H1 (cell line): ENCODE measurements around the gene MRTFA. TPM values are rescaled to one million over a fixed set of nuclear protein-coding genes. Genes with fewer than 3 reads are reported as not detected.

Experiments
- CTCF ChIA-PET: fragments of 300-600 bp; sonication (Branson Sonifier 250); formaldehyde crosslinking; loops from one replicate; lab custom pipeline; 2021; ENCODE audit not compliant: partially characterized antibody; lab: Charles Lee
- POLR2A ChIA-PET: fragments of 300-600 bp; sonication (Branson Sonifier 250); formaldehyde crosslinking; loops from one replicate; lab custom pipeline; 2021; ENCODE audit warnings: inconsistent platforms; ENCODE audit not compliant: partially characterized antibody; lab: Charles Lee
- DNase-seq, 2 experiments: peaks; one replicate each; pipeline versions ENCODE4 v3.0.0 to v3.0.0-alpha.2; 2010 to 2022; ENCODE audit warnings: low spot score in 2 of 2, low read depth in 1 of 2, mixed read lengths in 1 of 2
- FAIRE-seq: peaks from 2 replicates; lab custom pipeline; 2011; peaks lifted over from hg19 to GRCh38; lab: Jason Lieb, UNC
- H2AFZ ChIP-seq: 2 replicates; pipeline ENCODE4 v1.8.1; 2012; ENCODE audit warnings: low read length, inconsistent platforms
- H2AK5ac ChIP-seq: 2 replicates; pipeline ENCODE4 v1.6.1; 2013; ENCODE audit warnings: low read depth, low read length
- H2BK120ac ChIP-seq: replicated peaks from 2 replicates; pipeline ENCODE3; 2013; ENCODE audit warnings: low read depth, low read length, inconsistent platforms
- H2BK12ac ChIP-seq: 2 replicates; pipeline ENCODE4 v1.6.1; 2013; ENCODE audit warnings: low read depth, low read length
- H2BK15ac ChIP-seq: 2 replicates; pipeline ENCODE4 v1.6.1; 2013; ENCODE audit warnings: low read length
- H2BK20ac ChIP-seq: 2 replicates; pipeline ENCODE4 v1.6.1; 2013; ENCODE audit warnings: low read length
- H2BK5ac ChIP-seq: 2 replicates; pipeline ENCODE4 v1.6.1; 2013; ENCODE audit warnings: low read depth, low read length
- H3K14ac ChIP-seq: 2 replicates; pipeline ENCODE4 v1.6.1; 2013; ENCODE audit warnings: inconsistent platforms; ENCODE audit not compliant: insufficient read length
- H3K18ac ChIP-seq: 2 replicates; pipeline ENCODE4 v1.6.1; 2013; ENCODE audit warnings: low read length; ENCODE audit errors: extremely low read depth
- H3K23ac ChIP-seq: 2 replicates; pipeline ENCODE4 v1.6.1; 2013; ENCODE audit warnings: inconsistent platforms; ENCODE audit not compliant: insufficient read length
- H3K23me2 ChIP-seq: 2 replicates; pipeline ENCODE4 v1.6.1; 2013; ENCODE audit warnings: low read depth, low read length
- H3K27ac ChIP-seq: 2 replicates; pipeline ENCODE4 v1.6.1; 2011; ENCODE audit warnings: low read depth, low read length, inconsistent platforms
- H3K27me3 ChIP-seq, 4 experiments: replicated peaks in 1 of 4; 1 replicate in 1 of 4; 2 replicates in 3 of 4; pipeline versions ENCODE4 v1.6.1 to v1.8.1; 2011 to 2013; ENCODE audit warnings: low read length in 3 of 4, mild to moderate bottlenecking in 3 of 4, inconsistent platforms in 2 of 4, mixed read lengths in 2 of 4, moderate library complexity in 1 of 4; ENCODE audit not compliant: control insufficient read depth in 3 of 4, insufficient read depth in 3 of 4; ENCODE audit errors: extremely low read depth in 1 of 4
- H3K36me3 ChIP-seq, 4 experiments: 2 replicates each; pipeline versions ENCODE4 v1.6.1 to v1.8.1; 2011 to 2013; ENCODE audit warnings: mild to moderate bottlenecking in 4 of 4, low read length in 3 of 4, moderate library complexity in 2 of 4, control low read depth in 1 of 4, inconsistent platforms in 1 of 4; ENCODE audit not compliant: insufficient read depth in 4 of 4, control insufficient read depth in 2 of 4
- H3K4ac ChIP-seq: replicated peaks from 2 replicates; pipeline ENCODE3; 2013; ENCODE audit warnings: low read length, low read depth, mixed read lengths, inconsistent platforms; ENCODE audit not compliant: insufficient read length
- H3K4me1 ChIP-seq, 4 experiments: replicated peaks in 1 of 4; 1 replicate in 1 of 4; 2 replicates in 3 of 4; pipeline versions ENCODE4 v1.6.1 to v1.8.1; 2011 to 2013; ENCODE audit warnings: low read length in 3 of 4, inconsistent platforms in 2 of 4, mixed read lengths in 1 of 4; ENCODE audit not compliant: insufficient read depth in 4 of 4, control insufficient read depth in 3 of 4
- H3K4me2 ChIP-seq, 2 experiments: 2 replicates each; pipeline versions ENCODE4 v1.6.1 to v1.8.1; 2011 to 2013; ENCODE audit warnings: low read depth in 2 of 2, low read length in 2 of 2, control low read depth in 1 of 2, inconsistent platforms in 1 of 2, mild to moderate bottlenecking in 1 of 2; ENCODE audit not compliant: insufficient read depth in 1 of 2
- H3K4me3 ChIP-seq, 4 experiments: fragments of 200-600, 300-600 bp in 1 of 4; sonication (generic), shearing (Covaris generic), sonication (Bioruptor Twin) in 1 of 4; 2 replicates each; pipeline versions ENCODE4 v1.5.1 to v1.8.1; 2011 to 2016; ENCODE audit warnings: low read length in 4 of 4, low read depth in 3 of 4, control low read depth in 2 of 4, inconsistent platforms in 2 of 4, mild to moderate bottlenecking in 2 of 4, mixed read lengths in 1 of 4, moderate library complexity in 1 of 4; ENCODE audit not compliant: insufficient read depth in 2 of 4; ENCODE audit errors: extremely low read depth in 1 of 4
- H3K56ac ChIP-seq: replicated peaks from 2 replicates; pipeline ENCODE3; 2013; ENCODE audit warnings: low read depth, mild to moderate bottlenecking, mixed read lengths, low read length, inconsistent platforms; ENCODE audit not compliant: insufficient read length
- H3K79me1 ChIP-seq: 2 replicates; pipeline ENCODE4 v1.6.1; 2013; ENCODE audit warnings: low read depth, low read length, control low read depth
- H3K79me2 ChIP-seq, 2 experiments: 2 replicates each; pipeline versions ENCODE4 v1.6.1 to v1.8.1; 2012 to 2013; ENCODE audit warnings: low read length in 2 of 2, mild to moderate bottlenecking in 2 of 2, inconsistent platforms in 1 of 2; ENCODE audit not compliant: insufficient read depth in 2 of 2, control insufficient read depth in 1 of 2
- H3K9ac ChIP-seq, 4 experiments: replicated peaks in 1 of 4; 1 replicate in 1 of 4; 2 replicates in 3 of 4; pipeline versions ENCODE4 v1.6.1 to v1.8.1; 2011 to 2013; ENCODE audit warnings: low read depth in 3 of 4, low read length in 3 of 4, control low read depth in 2 of 4, mild to moderate bottlenecking in 2 of 4, moderate library complexity in 2 of 4, inconsistent platforms in 1 of 4; ENCODE audit errors: extremely low read depth in 1 of 4
- H3K9me3 ChIP-seq, 2 experiments: 2 replicates each; pipeline versions ENCODE4 v1.6.1 to v1.8.1; 2012 to 2013; ENCODE audit warnings: mild to moderate bottlenecking in 2 of 2, moderate library complexity in 2 of 2, control low read depth in 1 of 2, inconsistent platforms in 1 of 2, low read depth in 1 of 2, low read length in 1 of 2, mixed read lengths in 1 of 2; ENCODE audit not compliant: insufficient read depth in 2 of 2
- H4K20me1 ChIP-seq, 2 experiments: replicated peaks in 1 of 2; 2 replicates each; pipeline versions ENCODE3 to v1.8.1; 2011 to 2013; ENCODE audit warnings: inconsistent platforms in 2 of 2, low read length in 2 of 2, mild to moderate bottlenecking in 1 of 2; ENCODE audit not compliant: insufficient read depth in 2 of 2, control insufficient read depth in 1 of 2
- H4K5ac ChIP-seq: 2 replicates; pipeline ENCODE4 v1.6.1; 2013; ENCODE audit warnings: low read length, low read depth, mixed read lengths, inconsistent platforms; ENCODE audit not compliant: insufficient read length
- H4K8ac ChIP-seq: 2 replicates; pipeline ENCODE4 v1.8.0; 2013; ENCODE audit warnings: mild to moderate bottlenecking, moderate library complexity, low read length, inconsistent platforms; ENCODE audit not compliant: insufficient read depth; ENCODE audit errors: extremely low read depth
- H4K91ac ChIP-seq: replicated peaks from 2 replicates; pipeline ENCODE3; 2013; ENCODE audit warnings: low read length, mixed read lengths, inconsistent platforms; ENCODE audit not compliant: insufficient read length
- GABPA ChIP-seq: IDR thresholded peaks from 2 replicates; pipeline ENCODE4 v1.6.1; 2011; ENCODE audit warnings: mild to moderate bottlenecking, low read length, moderate library complexity, borderline replicate concordance; ENCODE audit not compliant: insufficient read depth
- GTF2F1 ChIP-seq: IDR thresholded peaks from 2 replicates; pipeline ENCODE4 v1.6.1; 2012; ENCODE audit warnings: low read depth, low read length, improper control_type of control experiment, borderline replicate concordance
- MAFK ChIP-seq: IDR thresholded peaks from 2 replicates; pipeline ENCODE4 v1.6.1; 2012; ENCODE audit warnings: low read depth, mild to moderate bottlenecking, improper control_type of control experiment, low read length
- YY1 ChIP-seq: IDR thresholded peaks from 2 replicates; pipeline ENCODE4 v1.6.1; 2011; ENCODE audit warnings: low read depth, mild to moderate bottlenecking, low read length
- WGBS, 2 experiments: shearing (Covaris generic) in 1 of 2; methylation state at CpG; one replicate each; pipeline versions ENCODE4 v1.1.6 to v1.1.7; 2013 to 2015; ENCODE audit warnings: low lambda C conversion rate in 2 of 2, mixed read lengths in 2 of 2, inconsistent platforms in 1 of 2, low coverage in 1 of 2, missing lambda C conversion rate in 1 of 2; ENCODE audit not compliant: insufficient replicate concordance in 2 of 2, insufficient coverage in 1 of 2, insufficient read length in 1 of 2; ENCODE audit errors: extremely low coverage in 1 of 2, missing lambda C conversion rate in 1 of 2; 5-methylcytosine and 5-hydroxymethylcytosine counted together
- polyA plus RNA-seq, 7 experiments: library from polyadenylated mRNA; depleted of rRNA in 3 of 7; stranded (reverse) in 5 of 7; unstranded in 2 of 7; fragments of >200 nt in 5 of 7; fragments of 200-250 nt in 2 of 7; gene quantifications; 1 replicate in 5 of 7; 2 replicates in 1 of 7; 4 replicates in 1 of 7; pipeline versions ENCODE4 v1.2.1 to v1.2.3, GENCODE V29; 2011 to 2013; ENCODE audit warnings: missing spikeins in 2 of 7, mixed read lengths in 2 of 7
- total RNA-seq: library from RNA; stranded (reverse); fragmentation: NEBNext Ultra II Directional; extraction: Animal tissue kit (Norgen Biotek cat#: 25700); gene quantifications from 2 replicates; pipeline ENCODE4 v1.2.1, GENCODE V29; 2021

Gene MRTFA
- total and polyA plus RNA-seq, 2 of the 8 experiments (the other 6 are each of a cell fraction or from before 2014, with no cell fraction given) = 5.4 to 37.9 TPM

DNA sequence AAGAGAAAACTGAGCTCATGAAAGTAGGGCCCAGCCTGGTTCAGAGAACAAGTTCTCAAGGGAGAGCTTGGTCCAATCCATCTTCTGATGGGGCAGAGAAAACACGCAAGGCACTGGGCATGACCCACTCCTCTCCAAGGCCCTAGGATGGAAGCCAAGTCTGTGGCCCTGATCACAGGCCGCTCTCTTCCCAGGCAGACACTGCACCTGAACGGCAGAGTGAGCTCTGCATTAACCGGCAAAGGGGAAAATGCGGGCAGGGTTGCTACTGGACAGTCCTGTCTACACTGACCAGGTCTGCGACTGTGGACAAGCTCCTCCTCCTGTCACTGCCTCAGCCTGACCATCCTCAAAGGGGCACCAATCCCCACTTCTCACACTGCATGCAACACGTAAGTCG, 216.8 kb downstream of the MRTFA start:
- Histone ChIP-seq H4K20me1 (peaks cover 0 to 3% of the 10 kb centered on the region in 2 experiments), H3K27ac (no peak overlapping the region)
- 96% methylated on average over 8 of the region's 8 CpGs; no CpG with 5 or more reads in 1 of the 2 experiments for WGBS, 2 experiments
- TF ChIP-seq YY1 = no peak
- no peak for TF ChIP-seq GABPA
- no peak for TF ChIP-seq MAFK
- no peak for TF ChIP-seq GTF2F1

More for the DNA sequence above, 216.8 kb downstream of the MRTFA start:
- Histone ChIP-seq H3K4me1 (no peaks in the 10 kb centered on the region; a peak in 1 of 7 replicates), H3K4ac (no peak overlapping the region), H2BK15ac (no peak overlapping the region), H2AFZ (no peak overlapping the region), H3K14ac (no peak overlapping the region), H4K8ac (no peak overlapping the region), H3K9me3 (no peaks in the 10 kb centered on the region), H3K4me2 (no peak overlapping the region), H2BK20ac (no peak overlapping the region), H3K4me3 (no peak overlapping the region), H2BK5ac (no peak overlapping the region), H2BK12ac (no peak overlapping the region), H3K23me2 (no peaks in the 10 kb centered on the region), H3K56ac (no peak overlapping the region), H3K18ac (no peak overlapping the region), H3K23ac (no peak overlapping the region), H3K36me3 (peaks cover 7 to 22% (median 17%) of the 10 kb centered on the region in 4 experiments; a peak in 6 of 8 replicates), H2BK120ac (no peak overlapping the region), H3K9ac (no peak overlapping the region), H3K79me2 (no peaks in the 10 kb centered on the region), H4K5ac (no peak overlapping the region), H3K27me3 (no peaks in the 10 kb centered on the region), H3K79me1 (no peaks in the 10 kb centered on the region), H4K91ac (no peak overlapping the region), H2AK5ac (no peak overlapping the region)
- ChIA-PET CTCF (interaction anchor here (1.3 to 3.9 kb wide), 3 partner anchors 17 to 227 kb away, joined by 6 to 17 read pairs (median 10); no protein-coding TSS in a partner anchor), POLR2A (interaction anchor here (0.8 to 1.8 kb wide), 3 partner anchors 10 to 16 kb away, joined by 3 to 8 read pairs (median 5); no protein-coding TSS in a partner anchor)
- FAIRE-seq (no peak), DNase-seq (no peak)
